GM23248 (cell line): ENCODE data around the gene CHM. TPM values are rescaled to one million over a fixed set of nuclear protein-coding genes. Genes with fewer than 3 reads are reported as not detected.
"Not testable (repeated sequence)": the region's sequence is repeated elsewhere in the genome, so short reads cannot be mapped to it uniquely, and the experiment has no call there.

Experiments used
- DNase-seq: peaks from one replicate; pipeline ENCODE4 v3.0.0-alpha.2; 2015
- H2AFZ ChIP-seq: fragments of 200-600 bp; sonication (generic); 2 replicates; pipeline ENCODE4 v1.6.1; 2016; ENCODE audit warnings: antibody characterized with exemption
- H3F3A ChIP-seq: fragments of 200-600 bp; sonication (generic); 2 replicates; pipeline ENCODE4 v1.6.1; 2016; ENCODE audit warnings: mild to moderate bottlenecking, antibody characterized with exemption, mixed run types; ENCODE audit not compliant: insufficient read depth
- H3K27ac ChIP-seq: fragments of 200-600 bp; sonication (generic); 2 replicates; pipeline ENCODE4 v1.5.1; 2016; ENCODE audit warnings: mild to moderate bottlenecking
- H3K27me3 ChIP-seq: fragments of 200-600 bp; sonication (generic); replicated peaks from 2 replicates; pipeline ENCODE4 v1.6.1; 2016; ENCODE audit warnings: mild to moderate bottlenecking; ENCODE audit not compliant: insufficient read depth
- H3K36me3 ChIP-seq: fragments of 200-600 bp; sonication (generic); 2 replicates; pipeline ENCODE4 v1.6.1; 2016; ENCODE audit warnings: low read depth, mild to moderate bottlenecking
- H3K4me1 ChIP-seq: fragments of 200-600 bp; sonication (generic); 2 replicates; pipeline ENCODE4 v1.6.1; 2016; ENCODE audit warnings: mild to moderate bottlenecking; ENCODE audit not compliant: insufficient read depth
- H3K4me2 ChIP-seq: fragments of 200-600 bp; sonication (generic); one replicate; pipeline ENCODE4 v1.6.1; 2016; ENCODE audit warnings: mild to moderate bottlenecking; ENCODE audit not compliant: unreplicated experiment
- H3K4me3 ChIP-seq: fragments of 200-600 bp; sonication (generic); 2 replicates; pipeline ENCODE4 v1.5.1; 2016; ENCODE audit warnings: mild to moderate bottlenecking
- H3K79me2 ChIP-seq: fragments of 200-600 bp; sonication (generic); 2 replicates; pipeline ENCODE4 v1.6.1; 2016; ENCODE audit warnings: mild to moderate bottlenecking; ENCODE audit not compliant: insufficient read depth
- H3K9ac ChIP-seq: fragments of 200-600 bp; sonication (generic); 2 replicates; pipeline ENCODE4 v1.6.1; 2016; ENCODE audit warnings: mild to moderate bottlenecking
- H3K9me2 ChIP-seq: fragments of 200-600 bp; sonication (generic); 2 replicates; pipeline ENCODE4 v1.6.1; 2016; ENCODE audit warnings: mixed run types, mild to moderate bottlenecking, moderate library complexity; ENCODE audit not compliant: insufficient read depth
- H3K9me3 ChIP-seq: fragments of 200-600 bp; sonication (generic); one replicate; pipeline ENCODE4 v1.6.1; 2017; ENCODE audit warnings: low read depth
- H4K20me1 ChIP-seq: fragments of 200-600 bp; sonication (generic); 2 replicates; pipeline ENCODE4 v1.6.0; 2016; ENCODE audit not compliant: insufficient read depth
- EZH2 ChIP-seq: fragments of 200-600 bp; sonication (generic); IDR thresholded peaks from 2 replicates; pipeline ENCODE4 v1.6.1; 2018; ENCODE audit warnings: antibody characterized with exemption, mild to moderate bottlenecking; ENCODE audit not compliant: insufficient read depth, poor library complexity, severe bottlenecking
- EZH2phosphoT487 ChIP-seq: fragments of 200-600 bp; sonication (generic); IDR thresholded peaks from 2 replicates; pipeline ENCODE4 v1.6.1; 2018; ENCODE audit warnings: antibody characterized with exemption, moderate library complexity, mild to moderate bottlenecking, low read depth; ENCODE audit not compliant: insufficient read depth
- WGBS, 2 experiments: methylation state at CpG; one replicate each; pipeline ENCODE4 v1.1.6; 2015 to 2017; ENCODE audit warnings: low lambda C conversion rate in 2 of 2, low coverage in 1 of 2; ENCODE audit errors: missing lambda C conversion rate in 2 of 2; 5-methylcytosine and 5-hydroxymethylcytosine counted together
- in situ Hi-C: fragments of 300-500 bp; cut with MboI; formaldehyde crosslinking; loops from 2 replicates; pipeline ENCODE4 v1.15.0; 2020
- polyA plus RNA-seq: library from polyadenylated mRNA; unstranded; fragments of >200 nt; fragmentation: Nextera tagmentation; extraction: Ambion mirVana; gene quantifications from 2 replicates; pipeline ENCODE4 v1.2.1, GENCODE V29; 2016
- total RNA-seq: library from RNA; depleted of rRNA; stranded (reverse); fragments of >200 nt; shearing (Covaris generic); gene quantifications from 2 replicates; pipeline ENCODE4 v1.2.3, GENCODE V29; 2014

CHM gene
- total and polyA plus RNA-seq, 2 experiments from 2014 or later = 15.2 to 19.8 TPM

GRCh38 chrX:86014421-86014820 lies 32.9 kb downstream of the CHM start:
- Histone ChIP-seq H4K20me1 (no peaks in the 10 kb centered on the region), H3K4me3 (no peak overlapping the region), H3K4me1 (no peaks in the 10 kb centered on the region), H2AFZ (no peak overlapping the region), H3K27me3 (no peaks in the 10 kb centered on the region), H3K9ac (no peak overlapping the region), H3F3A (no peaks in the 10 kb centered on the region), H3K27ac (no peak overlapping the region), H3K9me2 (no peaks in the 10 kb centered on the region), H3K9me3 (no peaks in the 10 kb centered on the region), H3K79me2 (peaks cover 30% of the 10 kb centered on the region), H3K4me2 (no peak overlapping the region), H3K36me3 (no peaks in the 10 kb centered on the region)
- 100% methylated on average over 2 to 5 of the region's 5 CpGs for WGBS, 2 experiments
- in situ Hi-C loops = no loop called here
- TF ChIP-seq EZH2phosphoT487 (no peak), EZH2 (no peak)
- no peak for DNase-seq

GRCh38 chrX:86013792-86014191 lies 33.6 kb downstream of the CHM start:
- H3K9ac ChIP-seq = no peak overlapping the region
- no peaks in the 10 kb centered on the region for H3K36me3 ChIP-seq
- no peaks in the 10 kb centered on the region for H3K9me2 ChIP-seq
- H3K27me3 ChIP-seq = no peaks in the 10 kb centered on the region
- H3K4me2 ChIP-seq = no peak overlapping the region
- peaks cover 31% of the 10 kb centered on the region for H3K79me2 ChIP-seq
- H3K9me3 ChIP-seq = no peaks in the 10 kb centered on the region
- no peaks in the 10 kb centered on the region for H3K4me1 ChIP-seq
- TF ChIP-seq EZH2phosphoT487 (no peak), EZH2 (no peak)
- no peak overlapping the region for H2AFZ ChIP-seq
- in situ Hi-C loops = no loop called here
- H3F3A ChIP-seq = no peaks in the 10 kb centered on the region
- DNase-seq = no peak
- H3K4me3 ChIP-seq = no peak overlapping the region
- WGBS, 2 experiments = 88 to 98% methylated on average over 2 to 3 of the region's 3 CpGs
- H3K27ac ChIP-seq = no peak overlapping the region
- no peaks in the 10 kb centered on the region for H4K20me1 ChIP-seq

- Histone ChIP-seq H3K27ac (no peak overlapping the region), H3K9ac (no peak overlapping the region), H3K4me1 (no peaks in the 10 kb centered on the region), H3K4me3 (no peak overlapping the region), H3F3A (no peaks in the 10 kb centered on the region), H3K9me2 (no peaks in the 10 kb centered on the region), H3K79me2 (peaks cover 31% of the 10 kb centered on the region), H2AFZ (no peak overlapping the region), H3K36me3 (no peaks in the 10 kb centered on the region), H3K9me3 (no peaks in the 10 kb centered on the region), H4K20me1 (no peaks in the 10 kb centered on the region), H3K27me3 (no peaks in the 10 kb centered on the region), H3K4me2 (no peak overlapping the region)
- WGBS, 2 experiments = 100% methylated on average over 1 of the region's 1 CpG
- DNase-seq = no peak
- TF ChIP-seq EZH2phosphoT487 = no peak
- TF ChIP-seq EZH2 = no peak
- in situ Hi-C loops = no loop called here
Observed at GRCh38 chrX:86012188-86012587, 35.2 kb downstream of the CHM start.

- peaks cover 37% of the 10 kb centered on the region for H3K79me2 ChIP-seq
- H3K9ac ChIP-seq, DNase-seq, H3K4me3 ChIP-seq, H3K36me3 ChIP-seq, H3K27me3 ChIP-seq, H3K27ac ChIP-seq, H3K4me1 ChIP-seq, H3K9me3 ChIP-seq, H3K9me2 ChIP-seq, H3K4me2 ChIP-seq, H2AFZ ChIP-seq, H4K20me1 ChIP-seq, H3F3A ChIP-seq, in situ Hi-C loops: not testable (repeated sequence)
- 88% methylated on average over 1 of the region's 1 CpG; no CpG with 5 or more reads in 1 of the 2 experiments for WGBS, 2 experiments
Observed at GRCh38 chrX:86009803-86010202, 37.6 kb downstream of the CHM start.

DNA sequence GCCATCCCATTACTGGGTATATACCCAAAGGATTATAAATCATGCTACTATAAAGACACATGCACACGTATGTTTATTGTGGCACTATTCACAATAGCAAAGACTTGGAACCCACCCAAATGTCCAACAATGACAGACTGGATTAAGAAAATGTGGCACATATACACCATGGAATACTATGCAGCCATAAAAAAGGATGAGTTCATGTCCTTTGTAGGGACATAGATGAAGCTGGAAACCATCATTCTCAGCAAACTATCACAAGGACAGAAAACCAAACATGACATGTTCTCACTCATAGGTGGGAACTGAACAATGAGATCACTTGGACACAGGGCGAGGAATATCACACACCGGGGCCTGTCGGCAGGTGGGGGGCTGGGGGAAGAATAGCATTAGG lies 39.5 kb downstream of the CHM start:
- in situ Hi-C loops, H4K20me1 ChIP-seq, H3K27ac ChIP-seq, H3K4me2 ChIP-seq, H3F3A ChIP-seq, H3K4me3 ChIP-seq, H3K9me2 ChIP-seq, H3K27me3 ChIP-seq, H2AFZ ChIP-seq, H3K4me1 ChIP-seq, H3K9me3 ChIP-seq, H3K36me3 ChIP-seq, H3K9ac ChIP-seq, DNase-seq: not testable (repeated sequence)
- peaks cover 37% of the 10 kb centered on the region for H3K79me2 ChIP-seq
- WGBS, 2 experiments = 93 to 94% methylated on average over 4 of the region's 4 CpGs
